PFSK-1 (cell line): ENCODE data around the gene KLHL7.

ENCODE experiments used
- FOXP2 ChIP-seq: optimal IDR thresholded peaks from 2 replicates; pipeline ENCODE3; 2011; ENCODE audit warnings: borderline replicate concordance, control low read depth, inconsistent platforms; ENCODE audit not compliant: insufficient read depth; ENCODE audit errors: extremely low read length, extremely low read depth
- POLR2AphosphoS5 ChIP-seq: IDR thresholded peaks from 2 replicates; pipeline ENCODE4 v1.6.1; 2012; ENCODE audit warnings: low read depth, mild to moderate bottlenecking, control low read depth, low read length, moderate library complexity
- REST ChIP-seq, 2 experiments: IDR thresholded peaks; 2 replicates each; pipeline versions ENCODE4 v1.6.1 to v1.8.0; 2011 to 2012; ENCODE audit warnings: low read depth in 2 of 2, low read length in 2 of 2, control low read depth in 1 of 2, inconsistent platforms in 1 of 2, mild to moderate bottlenecking in 1 of 2, moderate library complexity in 1 of 2; ENCODE audit not compliant: insufficient read depth in 1 of 2
- SIN3A ChIP-seq: IDR thresholded peaks from 2 replicates; pipeline ENCODE4 v1.6.1; 2012; ENCODE audit warnings: mild to moderate bottlenecking, low read length, moderate library complexity, borderline replicate concordance; ENCODE audit not compliant: insufficient read depth
- TAF1 ChIP-seq: IDR thresholded peaks from 2 replicates; pipeline ENCODE4 v1.6.1; 2012; ENCODE audit warnings: low read length, control low read depth, borderline replicate concordance; ENCODE audit not compliant: insufficient read depth

Gene KLHL7

GRCh38 chr7:23213755-23214154, 108.2 kb downstream of the KLHL7 start:
- no peak for TF ChIP-seq SIN3A
- TF ChIP-seq TAF1: no peak
- TF ChIP-seq FOXP2: no peak

- TF ChIP-seq REST (IDR thresholded peaks at IDR 0.05; ENCODE audit: insufficient read depth in 1 of 2, low read depth in 2 of 2, low read length in 2 of 2) (no peak), POLR2AphosphoS5 (no peak), SIN3A (no peak), FOXP2 (no peak)
These were observed 108.8 kb downstream of the KLHL7 start for GRCh38 chr7:23214423-23214822.

- TF ChIP-seq TAF1 (no peak), REST (IDR thresholded peaks at IDR 0.05; ENCODE audit: insufficient read depth in 1 of 2, low read depth in 2 of 2, low read length in 2 of 2) (no peak), POLR2AphosphoS5 (no peak), FOXP2 (no peak), SIN3A (no peak)
These were observed 109.4 kb downstream of the KLHL7 start for GRCh38 chr7:23214938-23215337.

- TF ChIP-seq TAF1 (no peak), FOXP2 (no peak), REST (IDR thresholded peaks at IDR 0.05; ENCODE audit: insufficient read depth in 1 of 2, low read depth in 2 of 2, low read length in 2 of 2) (no peak), POLR2AphosphoS5 (no peak), SIN3A (no peak)
These were observed 110.4 kb downstream of the KLHL7 start for GRCh38 chr7:23216021-23216420.

GRCh38 chr7:23218196-23218595, 112.6 kb downstream of the KLHL7 start:
- TF ChIP-seq POLR2AphosphoS5 (no peak), SIN3A (no peak), FOXP2 (no peak), REST (IDR thresholded peaks at IDR 0.05; ENCODE audit: insufficient read depth in 1 of 2, low read depth in 2 of 2, low read length in 2 of 2) (no peak)
